CD1c-positive myeloid dendritic cell (primary cell): ENCODE measurements around the gene SLC44A3.
A peak's percentile ranks its signal among the peaks of the same experiment; 100 is the strongest.

Experiments used
- DNase-seq: peaks from one replicate; pipeline ENCODE4 v3.0.0-alpha.2; 2016; ENCODE audit errors: extremely low spot score

Gene SLC44A3, protein sequence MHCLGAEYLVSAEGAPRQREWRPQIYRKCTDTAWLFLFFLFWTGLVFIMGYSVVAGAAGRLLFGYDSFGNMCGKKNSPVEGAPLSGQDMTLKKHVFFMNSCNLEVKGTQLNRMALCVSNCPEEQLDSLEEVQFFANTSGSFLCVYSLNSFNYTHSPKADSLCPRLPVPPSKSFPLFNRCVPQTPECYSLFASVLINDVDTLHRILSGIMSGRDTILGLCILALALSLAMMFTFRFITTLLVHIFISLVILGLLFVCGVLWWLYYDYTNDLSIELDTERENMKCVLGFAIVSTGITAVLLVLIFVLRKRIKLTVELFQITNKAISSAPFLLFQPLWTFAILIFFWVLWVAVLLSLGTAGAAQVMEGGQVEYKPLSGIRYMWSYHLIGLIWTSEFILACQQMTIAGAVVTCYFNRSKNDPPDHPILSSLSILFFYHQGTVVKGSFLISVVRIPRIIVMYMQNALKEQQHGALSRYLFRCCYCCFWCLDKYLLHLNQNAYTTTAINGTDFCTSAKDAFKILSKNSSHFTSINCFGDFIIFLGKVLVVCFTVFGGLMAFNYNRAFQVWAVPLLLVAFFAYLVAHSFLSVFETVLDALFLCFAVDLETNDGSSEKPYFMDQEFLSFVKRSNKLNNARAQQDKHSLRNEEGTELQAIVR

DNA sequence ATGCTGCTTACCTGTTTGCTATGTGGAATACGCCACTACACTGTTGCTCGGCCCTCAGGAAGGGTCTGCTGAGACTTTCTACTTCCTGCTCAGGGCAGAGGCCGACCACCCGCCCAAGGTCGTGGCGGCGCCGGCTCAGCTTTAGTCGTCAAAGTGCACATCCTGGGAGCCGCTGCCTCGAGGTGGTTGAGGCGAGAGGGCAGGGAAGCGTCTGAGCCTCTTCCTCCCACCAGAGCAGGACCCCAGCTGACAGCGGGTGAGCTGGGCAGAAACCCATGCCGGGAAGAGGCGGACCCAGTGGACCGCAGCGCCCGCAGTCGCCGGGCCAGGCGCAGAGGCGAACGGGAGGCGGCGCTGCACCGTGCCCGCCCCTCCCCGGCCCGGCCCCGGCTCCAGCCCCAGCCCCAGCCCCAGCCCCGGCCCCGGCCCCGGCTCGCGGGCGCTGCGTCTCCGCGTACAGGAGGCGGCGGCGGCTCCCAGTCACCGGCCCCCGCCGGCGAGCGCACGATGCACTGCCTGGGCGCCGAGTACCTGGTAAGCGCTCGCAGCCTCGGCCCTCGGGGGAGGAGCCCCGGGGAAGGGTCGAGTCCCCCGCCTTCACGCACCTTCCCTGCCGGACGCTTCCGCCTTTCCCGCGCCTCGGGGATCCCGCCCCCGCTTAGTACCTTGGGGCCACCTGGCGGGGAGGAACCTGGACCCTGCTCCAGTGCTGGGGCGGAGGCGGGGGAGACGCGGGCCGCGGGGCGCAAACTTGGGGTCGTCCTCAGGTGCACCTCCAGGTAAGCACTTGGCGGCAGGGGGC lies at the start of gene SLC44A3:
Gene SLC44A3 (plus strand): TSS at position 413 of the 802 bp plus-strand sequence. CDS start 95 bp downstream, at position 508.
- DNase-seq: peak; percentile 21

- DNase-seq: no peak
Observed at GRCh38 chr1:94772230-94772641, 47.9 kb upstream of the SLC44A3 start.

- DNase-seq: no peak
Observed at GRCh38 chr1:94772845-94773244, 47.3 kb upstream of the SLC44A3 start.

- no peak for DNase-seq
Observed at GRCh38 chr1:94773296-94773809, 46.8 kb upstream of the SLC44A3 start.

- no peak for DNase-seq
Observed at GRCh38 chr1:94773931-94774422, 46.2 kb upstream of the SLC44A3 start.

- DNase-seq: no peak
Observed at GRCh38 chr1:94776474-94776873, 43.7 kb upstream of the SLC44A3 start.

GRCh38 chr1:94777281-94777680 lies 42.9 kb upstream of the SLC44A3 start:
- DNase-seq: no peak

GRCh38 chr1:94778808-94779207 lies 41.3 kb upstream of the SLC44A3 start:
- DNase-seq: no peak

- no peak for DNase-seq
Observed at GRCh38 chr1:94783342-94784189, 36.6 kb upstream of the SLC44A3 start.

DNA sequence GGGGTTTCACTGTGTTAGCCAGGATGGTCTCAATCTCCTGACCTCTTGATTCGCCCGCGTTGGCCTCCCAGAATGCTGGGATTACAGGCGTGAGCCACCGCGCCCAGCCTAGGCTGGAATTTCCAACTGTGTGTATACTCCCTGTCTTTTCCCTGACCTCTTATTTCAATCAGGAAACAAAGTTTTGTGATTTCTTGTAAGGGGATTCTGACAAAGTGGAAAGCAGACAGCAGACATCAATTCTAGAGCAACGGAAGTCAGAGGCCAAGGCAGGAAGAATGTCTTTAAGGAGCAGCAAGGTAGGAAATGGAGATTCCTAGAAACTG lies 36.0 kb upstream of the SLC44A3 start:
- DNase-seq: no peak

- no peak for DNase-seq
Observed at GRCh38 chr1:94787691-94788090, 32.5 kb upstream of the SLC44A3 start.

GRCh38 chr1:94790246-94790645 lies 29.9 kb upstream of the SLC44A3 start:
- peak; percentile 22 for DNase-seq

DNA sequence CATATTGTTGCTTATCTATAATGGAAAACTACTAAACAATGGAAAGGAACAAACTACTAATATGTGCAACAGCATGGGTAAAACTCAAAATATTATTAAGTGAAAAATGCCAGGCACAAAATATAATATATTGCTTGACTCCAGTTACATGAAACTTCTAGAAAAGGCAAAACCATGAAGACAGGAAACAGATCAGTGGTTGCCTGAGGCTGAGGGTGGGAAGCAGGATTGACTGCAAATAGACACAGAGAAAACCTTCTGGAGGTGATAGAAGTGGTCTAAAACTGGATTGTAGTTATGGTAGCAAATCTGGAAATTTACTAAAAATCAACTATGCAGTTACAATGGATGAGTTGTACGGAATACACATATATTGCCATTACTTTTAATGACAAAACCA lies 29.5 kb upstream of the SLC44A3 start:
- no peak for DNase-seq

DNA sequence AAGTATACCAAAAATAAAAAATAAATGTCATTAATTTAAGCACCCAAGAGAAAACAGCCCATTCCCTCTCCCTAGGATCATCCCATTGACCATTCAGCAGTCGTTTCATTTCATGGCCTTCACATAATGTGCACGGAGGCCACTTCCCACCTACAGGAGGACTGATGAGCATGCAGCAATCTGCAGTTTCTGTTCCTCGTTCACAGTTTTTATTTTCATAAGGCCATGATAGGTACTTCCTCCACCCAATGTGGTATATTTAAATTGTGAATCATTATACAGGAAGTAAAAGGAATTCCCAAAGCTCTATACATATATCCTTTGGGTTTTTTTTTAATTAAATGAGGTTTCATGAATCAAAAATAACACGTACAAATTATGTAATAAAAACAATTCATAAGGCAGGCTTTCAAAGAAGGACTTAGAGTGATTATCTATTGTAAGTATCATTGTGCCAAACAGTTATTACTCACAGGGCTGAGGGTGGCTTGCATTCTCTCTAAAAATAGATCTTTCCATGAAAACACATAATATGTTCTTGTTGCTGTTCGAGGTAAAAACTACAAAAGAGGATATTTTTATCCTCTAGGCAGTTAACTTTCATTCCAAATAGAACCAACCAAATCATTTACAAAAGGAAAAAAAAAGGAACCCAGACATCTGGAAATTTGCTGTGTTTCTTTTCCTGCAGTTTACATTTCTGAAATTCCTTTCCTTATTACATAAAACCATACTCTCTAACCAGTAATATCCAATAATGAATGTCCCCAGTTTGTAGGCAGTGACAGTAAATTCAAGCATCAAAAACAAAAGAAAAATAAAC lies 27.5 kb upstream of the SLC44A3 start:
- peak; percentile 88 for DNase-seq

DNA sequence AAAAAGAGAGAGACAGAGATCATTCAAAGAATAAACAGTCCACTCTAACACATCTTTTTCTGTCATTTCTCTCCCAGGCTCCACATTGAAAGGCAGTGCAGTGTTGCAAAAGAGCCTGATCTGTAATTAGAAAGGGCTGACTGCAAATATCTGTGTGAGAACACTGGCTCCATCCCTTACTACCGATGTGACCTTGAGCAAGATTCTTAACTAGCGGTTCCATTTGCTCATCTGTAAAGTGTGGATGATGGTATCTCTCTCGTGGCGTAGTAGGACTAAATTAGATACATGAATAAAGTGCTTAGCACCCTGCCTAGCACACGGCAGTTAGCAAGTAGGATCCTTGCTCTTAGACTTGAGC lies 26.9 kb upstream of the SLC44A3 start:
- peak; percentile 11 for DNase-seq

- DNase-seq: peak; percentile 13
Observed at GRCh38 chr1:94795434-94795833, 24.7 kb upstream of the SLC44A3 start.

GRCh38 chr1:94796266-94796665 lies 23.9 kb upstream of the SLC44A3 start:
- DNase-seq: no peak

- DNase-seq: no peak
Observed at GRCh38 chr1:94797291-94797690, 22.9 kb upstream of the SLC44A3 start.

GRCh38 chr1:94798054-94798453 lies 22.1 kb upstream of the SLC44A3 start:
- no peak for DNase-seq

GRCh38 chr1:94798462-94798861 lies 21.7 kb upstream of the SLC44A3 start:
- DNase-seq: peak; percentile 73
